ENCODE measurements around the gene NEMP1.

NEMP1 gene

DNA sequence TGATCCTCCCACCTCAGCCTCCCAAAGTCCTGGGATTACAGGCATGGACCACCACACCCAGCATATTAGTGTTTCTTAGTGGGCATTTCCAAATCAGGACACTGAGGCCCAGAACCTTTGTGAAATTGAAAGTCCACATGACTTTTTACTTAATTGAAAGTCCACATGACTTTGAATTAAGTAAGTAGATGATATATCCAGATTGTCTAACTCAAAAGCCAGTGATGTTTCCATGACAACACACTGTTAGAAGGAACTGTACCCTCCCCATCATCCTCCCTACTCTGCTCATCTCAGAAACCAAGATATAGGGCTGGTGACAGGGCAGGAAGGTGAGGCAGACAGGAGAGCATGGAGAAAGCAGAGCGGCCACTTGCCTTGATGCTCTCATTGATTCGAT is 35.9 kb downstream of the NEMP1 start:
- no peak overlapping the region for H3K4me2 ChIP-seq (ENCODE audit: low read length)
- no peak overlapping the region for H2AFZ ChIP-seq
- no peak overlapping the region for H3K27ac ChIP-seq
- no peaks in the 10 kb centered on the region for H3K9me3 ChIP-seq (ENCODE audit: control insufficient read depth, low read length)
- no peak overlapping the region for H3K4me3 ChIP-seq (ENCODE audit: low read depth, low read length)
- TF ChIP-seq, protein P1, sequence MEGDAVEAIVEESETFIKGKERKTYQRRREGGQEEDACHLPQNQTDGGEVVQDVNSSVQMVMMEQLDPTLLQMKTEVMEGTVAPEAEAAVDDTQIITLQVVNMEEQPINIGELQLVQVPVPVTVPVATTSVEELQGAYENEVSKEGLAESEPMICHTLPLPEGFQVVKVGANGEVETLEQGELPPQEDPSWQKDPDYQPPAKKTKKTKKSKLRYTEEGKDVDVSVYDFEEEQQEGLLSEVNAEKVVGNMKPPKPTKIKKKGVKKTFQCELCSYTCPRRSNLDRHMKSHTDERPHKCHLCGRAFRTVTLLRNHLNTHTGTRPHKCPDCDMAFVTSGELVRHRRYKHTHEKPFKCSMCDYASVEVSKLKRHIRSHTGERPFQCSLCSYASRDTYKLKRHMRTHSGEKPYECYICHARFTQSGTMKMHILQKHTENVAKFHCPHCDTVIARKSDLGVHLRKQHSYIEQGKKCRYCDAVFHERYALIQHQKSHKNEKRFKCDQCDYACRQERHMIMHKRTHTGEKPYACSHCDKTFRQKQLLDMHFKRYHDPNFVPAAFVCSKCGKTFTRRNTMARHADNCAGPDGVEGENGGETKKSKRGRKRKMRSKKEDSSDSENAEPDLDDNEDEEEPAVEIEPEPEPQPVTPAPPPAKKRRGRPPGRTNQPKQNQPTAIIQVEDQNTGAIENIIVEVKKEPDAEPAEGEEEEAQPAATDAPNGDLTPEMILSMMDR (IDR thresholded peaks at IDR 0.05), result no peak
- no peaks in the 10 kb centered on the region for H3K4me1 ChIP-seq
- no peak overlapping the region for H3K9ac ChIP-seq
- no peaks in the 10 kb centered on the region for H3K36me3 ChIP-seq (ENCODE audit: control insufficient read depth, insufficient read depth, low read length)
- no peaks in the 10 kb centered on the region for H3K79me2 ChIP-seq
- H3K27me3 ChIP-seq (ENCODE audit: control insufficient read depth, insufficient read depth, low read length), result no peaks in the 10 kb centered on the region

DNA sequence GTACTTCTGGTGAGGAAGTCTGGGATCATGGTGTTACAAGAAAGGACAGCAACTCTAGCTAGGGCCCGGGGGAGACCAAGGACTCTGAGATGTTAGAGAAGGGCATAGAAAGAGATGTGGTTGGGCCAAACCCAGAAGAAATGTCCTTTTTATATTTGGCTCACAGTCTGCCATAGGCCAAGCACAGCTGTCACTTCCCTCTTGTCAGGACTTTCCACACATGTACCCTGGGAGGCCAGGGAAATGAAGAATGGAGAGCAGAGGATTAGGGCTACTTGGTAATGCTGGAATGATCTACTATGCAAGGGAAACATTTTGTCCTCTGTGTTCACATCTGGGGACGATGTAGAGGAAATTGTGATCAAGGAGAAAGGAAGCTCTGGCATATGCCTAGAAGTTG is 37.8 kb downstream of the NEMP1 start:
- Histone ChIP-seq H3K79me2 (no peaks in the 10 kb centered on the region), H3K9me3 (ENCODE audit: control insufficient read depth, low read length) (no peaks in the 10 kb centered on the region), H3K36me3 (ENCODE audit: control insufficient read depth, insufficient read depth, low read length) (no peaks in the 10 kb centered on the region), H3K4me1 (no peaks in the 10 kb centered on the region), H3K27me3 (ENCODE audit: control insufficient read depth, insufficient read depth, low read length) (no peaks in the 10 kb centered on the region), H3K4me2 (ENCODE audit: low read length) (no peak overlapping the region), H2AFZ (no peak overlapping the region), H3K4me3 (ENCODE audit: low read depth, low read length) (no peak overlapping the region), H3K9ac (no peak overlapping the region), H3K27ac (no peak overlapping the region)
- TF ChIP-seq, protein P1 (IDR thresholded peaks at IDR 0.05), result no peak

DNA sequence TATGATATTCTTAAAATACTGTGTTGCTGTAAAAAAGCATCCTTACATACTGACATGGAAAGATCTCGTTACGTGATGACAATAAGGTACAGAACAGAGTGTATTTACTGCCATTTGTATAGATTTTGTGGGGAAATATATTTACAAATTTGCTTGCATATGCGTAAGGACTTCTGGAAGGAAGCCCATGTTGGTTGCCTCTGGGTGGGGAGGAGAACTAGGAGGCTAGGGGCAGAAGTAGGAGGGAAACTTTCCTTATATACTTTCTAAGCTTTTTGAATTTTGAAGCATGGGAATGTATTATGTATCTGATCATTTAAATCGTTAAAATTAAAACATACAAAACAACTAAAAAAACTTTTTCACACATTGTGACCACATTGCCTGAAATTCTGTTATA is 38.4 kb downstream of the NEMP1 start:
- Histone ChIP-seq H3K9ac (no peak overlapping the region), H3K9me3 (ENCODE audit: control insufficient read depth, low read length) (no peaks in the 10 kb centered on the region), H3K4me3 (ENCODE audit: low read depth, low read length) (no peak overlapping the region), H3K27me3 (ENCODE audit: control insufficient read depth, insufficient read depth, low read length) (no peaks in the 10 kb centered on the region), H3K4me2 (ENCODE audit: low read length) (no peak overlapping the region), H2AFZ (no peak overlapping the region), H3K79me2 (no peaks in the 10 kb centered on the region), H3K4me1 (no peaks in the 10 kb centered on the region), H3K27ac (no peak overlapping the region), H3K36me3 (ENCODE audit: control insufficient read depth, insufficient read depth, low read length) (no peaks in the 10 kb centered on the region)
- TF ChIP-seq, protein P1 (IDR thresholded peaks at IDR 0.05), result no peak

DNA sequence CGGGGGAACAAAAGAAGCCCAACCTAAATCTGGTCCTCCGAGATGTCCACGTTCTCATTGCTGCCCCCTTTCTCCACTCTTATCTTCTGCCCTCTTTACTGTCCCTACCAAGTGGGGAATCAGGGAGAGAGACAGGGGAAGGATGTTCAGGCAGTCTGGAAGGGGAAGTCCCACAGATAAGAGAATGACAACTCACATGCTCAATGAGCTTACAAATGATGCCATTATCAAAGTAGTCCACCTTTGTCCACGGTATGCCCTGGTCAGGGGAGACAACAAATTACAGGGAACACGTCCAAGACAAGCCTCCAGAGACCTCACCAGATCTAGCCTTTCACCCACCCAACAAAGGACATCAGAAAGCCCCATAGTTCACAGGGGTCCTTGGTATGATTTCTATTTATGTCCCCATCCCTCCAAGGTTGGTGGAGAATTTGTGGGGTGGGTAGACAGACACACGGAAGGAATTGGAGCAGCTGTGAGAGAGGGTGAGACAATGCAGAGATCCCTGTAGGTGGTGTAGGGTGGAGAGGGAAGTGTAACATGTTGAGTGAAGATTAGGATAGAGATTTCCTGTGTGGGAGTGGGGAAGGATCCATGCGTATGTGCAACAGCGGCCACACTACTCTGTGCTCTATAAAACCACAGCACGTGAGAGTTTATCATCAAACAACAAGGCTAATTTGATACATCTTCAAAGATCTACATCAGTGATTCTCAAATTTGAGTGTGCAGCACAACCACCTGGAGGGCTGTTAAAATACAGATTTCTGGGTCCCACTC is 39.4 kb downstream of the NEMP1 start:
- no peak overlapping the region for H3K9ac ChIP-seq
- no peaks in the 10 kb centered on the region for H3K4me1 ChIP-seq
- H3K4me2 ChIP-seq (ENCODE audit: low read length), result no peak overlapping the region
- H3K9me3 ChIP-seq (ENCODE audit: control insufficient read depth, low read length), result no peaks in the 10 kb centered on the region
- no peak overlapping the region for H3K27ac ChIP-seq
- no peak overlapping the region for H3K4me3 ChIP-seq (ENCODE audit: low read depth, low read length)
- no peak overlapping the region for H2AFZ ChIP-seq
- TF ChIP-seq, protein P1 (IDR thresholded peaks at IDR 0.05), result no peak
- H3K79me2 ChIP-seq, result no peaks in the 10 kb centered on the region
- no peaks in the 10 kb centered on the region for H3K27me3 ChIP-seq (ENCODE audit: control insufficient read depth, insufficient read depth, low read length)
- H3K36me3 ChIP-seq (ENCODE audit: control insufficient read depth, insufficient read depth, low read length), result no peaks in the 10 kb centered on the region

DNA sequence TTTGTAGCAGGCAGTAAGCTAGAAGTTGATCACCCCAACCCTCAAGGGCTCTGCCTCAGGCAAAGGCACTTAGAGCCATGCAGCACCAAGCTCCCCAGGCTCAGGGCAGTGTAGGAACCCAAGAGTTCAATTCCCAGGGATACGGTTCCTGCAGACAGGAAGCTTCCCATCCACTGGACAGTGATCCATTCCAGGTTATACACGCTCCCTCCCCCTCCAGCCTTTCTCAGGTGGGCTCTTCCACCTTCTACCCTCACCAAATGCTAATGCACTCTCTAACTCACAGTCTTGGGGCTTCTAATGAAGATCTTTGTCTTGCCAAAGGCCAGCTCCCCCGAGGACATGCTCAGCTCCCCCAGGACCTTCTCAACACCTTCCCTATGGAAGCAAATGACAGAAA is 41.3 kb downstream of the NEMP1 start:
- H3K4me1 ChIP-seq, result no peaks in the 10 kb centered on the region
- no peak overlapping the region for H3K9ac ChIP-seq
- no peaks in the 10 kb centered on the region for H3K27me3 ChIP-seq (ENCODE audit: control insufficient read depth, insufficient read depth, low read length)

More for the DNA sequence above, 41.3 kb downstream of the NEMP1 start:
- Histone ChIP-seq H3K36me3 (ENCODE audit: control insufficient read depth, insufficient read depth, low read length) (no peaks in the 10 kb centered on the region), H3K4me2 (ENCODE audit: low read length) (no peak overlapping the region), H3K79me2 (no peaks in the 10 kb centered on the region), H2AFZ (no peak overlapping the region), H3K27ac (no peak overlapping the region), H3K9me3 (ENCODE audit: control insufficient read depth, low read length) (no peaks in the 10 kb centered on the region), H3K4me3 (ENCODE audit: low read depth, low read length) (no peak overlapping the region)
- TF ChIP-seq, protein P1 (IDR thresholded peaks at IDR 0.05), result no peak

Data from parathyroid adenoma (tissue), 2 donors.